ENCODE measurements around the gene NECTIN1. TPM values are rescaled to one million over a fixed set of nuclear protein-coding genes. Genes with fewer than 3 reads are reported as not detected.

NECTIN1 gene
- total and polyA plus RNA-seq, 2 donors (not counting 3 experiments of a cell fraction or from before 2014, with no cell fraction given), result 10.8 to 23.6 TPM

GRCh38 chr11:119778391-119779194 is 49.6 kb upstream of the NECTIN1 start:
- dilution Hi-C loops (cut with MboI; ENCODE audit: extremely low pct_ligation_motif_present, low sequenced_read_pairs) (no loop called here), intact Hi-C loops (cut with micrococcal nuclease) (no loop called here)
- Histone ChIP-seq H3K27ac (ENCODE audit: insufficient read depth, low read depth, low read length) (no peak overlapping the region), H3K4me3 (replicated peaks in 1 of 3; ENCODE audit: insufficient read depth in 1 of 3, low read depth in 1 of 3, low read length in 3 of 3) (no peak overlapping the region), H3K4me1 (ENCODE audit: control insufficient read depth, extremely low read depth, insufficient read depth, low read length) (no peaks in the 10 kb centered on the region), H3K36me3 (ENCODE audit: control insufficient read depth in 2 of 2, extremely low read depth in 1 of 2, insufficient read depth in 2 of 2, low read length in 2 of 2) (no peaks in the 10 kb centered on the region), H3K79me2 (ENCODE audit: control insufficient read depth, insufficient read depth, low read length) (no peaks in the 10 kb centered on the region), H3K27me3 (ENCODE audit: control insufficient read depth in 2 of 2, insufficient read depth in 2 of 2, low read length in 2 of 2) (no peaks in the 10 kb centered on the region), H2AFZ (ENCODE audit: low read depth, low read length) (no peak overlapping the region), H3K9me3 (replicated peaks; ENCODE audit: control insufficient read depth, insufficient read depth, low read length) (no peaks in the 10 kb centered on the region), H3K4me2 (ENCODE audit: insufficient read depth, low read length) (no peak overlapping the region), H3K9ac (replicated peaks; ENCODE audit: extremely low read depth, insufficient read depth, low read length) (no peak overlapping the region), H3K9me1 (replicated peaks; ENCODE audit: control insufficient read depth, extremely low read depth, insufficient read depth, low read length) (no peaks in the 10 kb centered on the region), H4K20me1 (replicated peaks; ENCODE audit: control insufficient read depth, extremely low read depth, insufficient read depth, low read length) (no peaks in the 10 kb centered on the region)
- DNase-seq (ENCODE audit: low read depth, low spot score), result no peak
- POLR2A ChIA-PET, result no interaction called here
- FAIRE-seq, result no peak
- TF ChIP-seq POLR2A (IDR thresholded peaks at IDR 0.05; ENCODE audit: low read depth, low read length), result no peak
- no peak for TF ChIP-seq CTCF (IDR thresholded peaks at IDR 0.05; ENCODE audit: extremely low read depth in 1 of 2, insufficient read depth in 1 of 2, low read depth in 1 of 2, low read length in 2 of 2)
- no peak for TF ChIP-seq GATA2 (IDR thresholded peaks at IDR 0.05; ENCODE audit: insufficient read depth, insufficient read length, low read depth, low read length)
- CTCF ChIA-PET, result no interaction called here
- no TSS peak for BruUV-seq (replicated peaks)

- H3K4me2 ChIP-seq (ENCODE audit: insufficient read depth, low read length), result no peak overlapping the region
- H3K4me1 ChIP-seq (ENCODE audit: control insufficient read depth, extremely low read depth, insufficient read depth, low read length), result no peaks in the 10 kb centered on the region
- no peak overlapping the region for H3K27ac ChIP-seq (ENCODE audit: insufficient read depth, low read depth, low read length)
- no peak overlapping the region for H2AFZ ChIP-seq (ENCODE audit: low read depth, low read length)
- H3K4me3 ChIP-seq (replicated peaks in 1 of 3; ENCODE audit: insufficient read depth in 1 of 3, low read depth in 1 of 3, low read length in 3 of 3), result no peak overlapping the region
- H3K9me3 ChIP-seq (replicated peaks; ENCODE audit: control insufficient read depth, insufficient read depth, low read length), result no peaks in the 10 kb centered on the region
- DNase-seq (ENCODE audit: low read depth, low spot score) (no peak), FAIRE-seq (no peak)
- intact Hi-C loops (cut with micrococcal nuclease) (no loop called here), dilution Hi-C loops (cut with MboI; ENCODE audit: extremely low pct_ligation_motif_present, low sequenced_read_pairs) (no loop called here)
- no peak for TF ChIP-seq FOS (IDR thresholded peaks at IDR 0.05; ENCODE audit: borderline replicate concordance, insufficient read depth, low read length)
- no peak for TF ChIP-seq MAX (IDR thresholded peaks at IDR 0.05; ENCODE audit: insufficient read depth, insufficient read length)
- no peak for TF ChIP-seq CTCF (IDR thresholded peaks at IDR 0.05; ENCODE audit: extremely low read depth in 1 of 2, insufficient read depth in 1 of 2, low read depth in 1 of 2, low read length in 2 of 2)
- TF ChIP-seq JUN (IDR thresholded peaks at IDR 0.05; ENCODE audit: borderline replicate concordance, insufficient read depth, insufficient read length, low read depth), result no peak
- TF ChIP-seq GATA2 (IDR thresholded peaks at IDR 0.05; ENCODE audit: insufficient read depth, insufficient read length, low read depth, low read length), result no peak
- TF ChIP-seq POLR2AphosphoS5 (IDR thresholded peaks at IDR 0.05; ENCODE audit: insufficient read depth, low read depth, low read length), result no peak
- TF ChIP-seq MYC (IDR thresholded peaks at IDR 0.05; ENCODE audit: low read depth, low read length), result no peak
- TF ChIP-seq EZH2 (IDR thresholded peaks at IDR 0.05; ENCODE audit: borderline replicate concordance, low read depth, low read length, severe bottlenecking), result no peak
- no peak for TF ChIP-seq POLR2A (IDR thresholded peaks at IDR 0.05; ENCODE audit: low read depth, low read length)
- no peaks in the 10 kb centered on the region for H3K9me1 ChIP-seq (replicated peaks; ENCODE audit: control insufficient read depth, extremely low read depth, insufficient read depth, low read length)
- H4K20me1 ChIP-seq (replicated peaks; ENCODE audit: control insufficient read depth, extremely low read depth, insufficient read depth, low read length), result no peaks in the 10 kb centered on the region
- POLR2A ChIA-PET, result no interaction called here
- CTCF ChIA-PET, result no interaction called here
- BruUV-seq (replicated peaks), result no TSS peak
- H3K36me3 ChIP-seq (ENCODE audit: control insufficient read depth in 2 of 2, extremely low read depth in 1 of 2, insufficient read depth in 2 of 2, low read length in 2 of 2), result no peaks in the 10 kb centered on the region
- no peak overlapping the region for H3K9ac ChIP-seq (replicated peaks; ENCODE audit: extremely low read depth, insufficient read depth, low read length)
- H3K79me2 ChIP-seq (ENCODE audit: control insufficient read depth, insufficient read depth, low read length), result no peaks in the 10 kb centered on the region
- H3K27me3 ChIP-seq (ENCODE audit: control insufficient read depth in 2 of 2, insufficient read depth in 2 of 2, low read length in 2 of 2), result no peaks in the 10 kb centered on the region
Observed at GRCh38 chr11:119777940-119778339, 48.9 kb upstream of the NECTIN1 start.

Measured in endothelial cell of umbilical vein (primary cell).